Measurements from ENCODE around the gene CEP192. TPM values are rescaled to one million over a fixed set of nuclear protein-coding genes. Genes with fewer than 3 reads are reported as not detected.

CEP192 gene
- polyA plus RNA-seq, 1 donor (not counting 4 experiments of a cell fraction or from before 2014, with no cell fraction given): 16.6 TPM

DNA sequence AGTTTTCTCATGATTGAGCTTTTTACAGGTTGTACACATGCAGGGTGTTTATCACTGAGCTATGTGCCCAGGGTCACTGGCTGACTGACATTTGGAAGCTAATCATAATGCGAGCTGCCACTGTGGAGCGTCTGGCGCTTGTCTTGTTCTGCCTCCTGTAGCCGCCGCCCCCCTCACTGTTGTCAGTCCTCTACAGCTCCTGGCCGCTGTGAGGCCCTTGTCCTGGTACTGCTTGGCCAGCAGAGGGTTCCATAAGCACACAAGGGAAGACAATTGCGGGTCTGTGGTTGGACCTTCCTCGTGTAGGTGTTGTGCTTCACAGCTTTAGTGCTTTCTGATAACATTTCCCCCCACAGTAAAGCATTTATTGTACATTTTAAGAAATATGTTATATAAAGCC, 121.8 kb downstream of the CEP192 start:
- Histone ChIP-seq H3K4me1 (ENCODE audit: control insufficient read depth, extremely low read depth, insufficient read depth, low read length) (no peaks in the 10 kb centered on the region), H4K20me1 (ENCODE audit: control insufficient read depth, extremely low read depth, insufficient read depth, low read length) (no peaks in the 10 kb centered on the region), H3K4me3 (ENCODE audit: control insufficient read depth in 2 of 3, extremely low read depth in 1 of 3, insufficient read depth in 2 of 3, low read depth in 1 of 3, low read length in 3 of 3) (no peak overlapping the region), H3K9me1 (ENCODE audit: control insufficient read depth, extremely low read depth, insufficient read depth, low read length) (no peaks in the 10 kb centered on the region), H3K9ac (ENCODE audit: control insufficient read depth, extremely low read depth, insufficient read depth, low read length) (no peak overlapping the region), H3K9me3 (ENCODE audit: control insufficient read depth, low read depth, low read length) (no peaks in the 10 kb centered on the region), H3K27me3 (ENCODE audit: control insufficient read depth, extremely low read depth, insufficient read depth, low read length) (no peaks in the 10 kb centered on the region), H3K4me2 (ENCODE audit: control insufficient read depth, extremely low read depth, insufficient read depth, low read depth, low read length) (no peak overlapping the region), H3K79me2 (ENCODE audit: control insufficient read depth, insufficient read depth, low read length) (no peaks in the 10 kb centered on the region), H3K36me3 (ENCODE audit: control insufficient read depth in 2 of 2, extremely low read depth in 1 of 2, insufficient read depth in 2 of 2, low read length in 2 of 2) (peaks cover 12 to 18% of the 10 kb centered on the region in 2 experiments), H3K27ac (ENCODE audit: control insufficient read depth, insufficient read depth, low read length) (no peak overlapping the region), H2AFZ (ENCODE audit: control insufficient read depth, low read length) (no peak overlapping the region)
- DNase-seq (ENCODE audit: low read depth, low spot score): no peak
- dilution Hi-C loops (cut with MboI; ENCODE audit: extremely low pct_ligation_motif_present, low sequenced_read_pairs): no loop called here
- TF ChIP-seq, protein P1, sequence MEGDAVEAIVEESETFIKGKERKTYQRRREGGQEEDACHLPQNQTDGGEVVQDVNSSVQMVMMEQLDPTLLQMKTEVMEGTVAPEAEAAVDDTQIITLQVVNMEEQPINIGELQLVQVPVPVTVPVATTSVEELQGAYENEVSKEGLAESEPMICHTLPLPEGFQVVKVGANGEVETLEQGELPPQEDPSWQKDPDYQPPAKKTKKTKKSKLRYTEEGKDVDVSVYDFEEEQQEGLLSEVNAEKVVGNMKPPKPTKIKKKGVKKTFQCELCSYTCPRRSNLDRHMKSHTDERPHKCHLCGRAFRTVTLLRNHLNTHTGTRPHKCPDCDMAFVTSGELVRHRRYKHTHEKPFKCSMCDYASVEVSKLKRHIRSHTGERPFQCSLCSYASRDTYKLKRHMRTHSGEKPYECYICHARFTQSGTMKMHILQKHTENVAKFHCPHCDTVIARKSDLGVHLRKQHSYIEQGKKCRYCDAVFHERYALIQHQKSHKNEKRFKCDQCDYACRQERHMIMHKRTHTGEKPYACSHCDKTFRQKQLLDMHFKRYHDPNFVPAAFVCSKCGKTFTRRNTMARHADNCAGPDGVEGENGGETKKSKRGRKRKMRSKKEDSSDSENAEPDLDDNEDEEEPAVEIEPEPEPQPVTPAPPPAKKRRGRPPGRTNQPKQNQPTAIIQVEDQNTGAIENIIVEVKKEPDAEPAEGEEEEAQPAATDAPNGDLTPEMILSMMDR (optimal IDR thresholded peaks at IDR 0.05 in 1 of 3, IDR thresholded peaks at IDR 0.05 in 1 of 3, conservative IDR thresholded peaks at IDR 0.05 in 1 of 3; ENCODE audit: extremely low read depth in 1 of 3, insufficient read depth in 2 of 3, low read length in 3 of 3): peak in 1 of 3 experiments; percentile 32
- TF ChIP-seq EZH2 (IDR thresholded peaks at IDR 0.05; ENCODE audit: low read length): no peak
- no peak for FAIRE-seq

DNA sequence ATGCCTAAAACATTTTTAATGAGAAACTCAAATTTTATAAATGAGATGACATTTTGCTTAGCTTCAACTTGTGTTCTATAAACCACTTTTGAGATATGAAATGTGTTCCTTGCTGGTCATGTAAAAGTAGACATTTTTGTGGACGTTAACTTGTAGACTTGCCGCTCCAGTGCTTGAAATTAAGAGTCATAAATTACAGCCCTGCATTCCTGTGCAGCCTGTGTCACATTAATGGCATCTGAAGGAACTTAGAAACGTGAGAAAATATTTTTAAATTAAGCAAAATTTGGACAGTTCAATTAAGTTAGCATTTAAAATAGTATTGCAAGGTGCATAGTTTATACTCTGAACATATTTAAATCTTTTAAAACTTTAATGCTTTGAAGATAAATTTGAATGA, 129.1 kb downstream of the CEP192 start:
- dilution Hi-C loops (cut with MboI; ENCODE audit: extremely low pct_ligation_motif_present, low sequenced_read_pairs): no loop called here
- Histone ChIP-seq H3K79me2 (ENCODE audit: control insufficient read depth, insufficient read depth, low read length) (no peaks in the 10 kb centered on the region), H3K9me1 (ENCODE audit: control insufficient read depth, extremely low read depth, insufficient read depth, low read length) (no peaks in the 10 kb centered on the region), H3K9ac (ENCODE audit: control insufficient read depth, extremely low read depth, insufficient read depth, low read length) (no peak overlapping the region), H3K36me3 (ENCODE audit: control insufficient read depth in 2 of 2, extremely low read depth in 1 of 2, insufficient read depth in 2 of 2, low read length in 2 of 2) (peaks cover 4 to 12% of the 10 kb centered on the region in 2 experiments), H3K4me1 (ENCODE audit: control insufficient read depth, extremely low read depth, insufficient read depth, low read length) (peaks cover 9% of the 10 kb centered on the region), H3K27me3 (ENCODE audit: control insufficient read depth, extremely low read depth, insufficient read depth, low read length) (no peaks in the 10 kb centered on the region), H2AFZ (ENCODE audit: control insufficient read depth, low read length) (no peak overlapping the region), H3K4me3 (ENCODE audit: control insufficient read depth in 2 of 3, extremely low read depth in 1 of 3, insufficient read depth in 2 of 3, low read depth in 1 of 3, low read length in 3 of 3) (no peak overlapping the region), H3K9me3 (ENCODE audit: control insufficient read depth, low read depth, low read length) (no peaks in the 10 kb centered on the region), H3K27ac (ENCODE audit: control insufficient read depth, insufficient read depth, low read length) (no peak overlapping the region), H4K20me1 (ENCODE audit: control insufficient read depth, extremely low read depth, insufficient read depth, low read length) (no peaks in the 10 kb centered on the region), H3K4me2 (ENCODE audit: control insufficient read depth, extremely low read depth, insufficient read depth, low read depth, low read length) (no peak overlapping the region)
- DNase-seq (ENCODE audit: low read depth, low spot score) (no peak), FAIRE-seq (no peak)
- TF ChIP-seq EZH2 (IDR thresholded peaks at IDR 0.05; ENCODE audit: low read length): no peak
- TF ChIP-seq, protein P1 (optimal IDR thresholded peaks at IDR 0.05 in 1 of 3, IDR thresholded peaks at IDR 0.05 in 1 of 3, conservative IDR thresholded peaks at IDR 0.05 in 1 of 3; ENCODE audit: extremely low read depth in 1 of 3, insufficient read depth in 2 of 3, low read length in 3 of 3): no peak

All from keratinocyte (primary cell).